Panc1 (cell line): ENCODE measurements around the gene TMC3. TPM values are rescaled to one million over a fixed set of nuclear protein-coding genes. Genes with fewer than 3 reads are reported as not detected.
"Not testable (repeated sequence)": the region's sequence is repeated elsewhere in the genome, so short reads cannot be mapped to it uniquely, and the experiment has no call there.

Experiments used
- ATAC-seq: fragments of 200-7000 bp; cut with Tn5 transposase; 2 replicates; pipeline ENCODE4 v1.9.1; 2020; ENCODE audit warnings: mild to moderate bottlenecking, moderate library complexity
- BruUV-seq: library from RNA; stranded (reverse); fragments of 400-500 nt; replicated peaks from 2 replicates; lab custom pipeline; 2021; lab: Mats Ljungman, UMichigan
- CTCF ChIA-PET: fragments of 300-600 bp; sonication (Branson Sonifier 250); formaldehyde crosslinking; loops from one replicate; lab custom pipeline; 2022; ENCODE audit warnings: antibody characterized with exemption; lab: Charles Lee
- POLR2A ChIA-PET: fragments of 300-600 bp; sonication (Branson Sonifier 250); formaldehyde crosslinking; loops from one replicate; lab custom pipeline; 2022; ENCODE audit warnings: antibody characterized with exemption; lab: Charles Lee
- DNase-seq: peaks from one replicate; pipeline ENCODE4 v3.0.0-alpha.2; 2010; ENCODE audit warnings: low read depth, low spot score
- H3K27ac ChIP-seq: 2 replicates; pipeline ENCODE4 v1.5.1; 2011; ENCODE audit warnings: mild to moderate bottlenecking, low read length, inconsistent platforms
- H3K27me3 ChIP-seq: fragments of 200-500 bp; sonication (Bioruptor generic); 2 replicates; pipeline ENCODE4 v1.6.0; 2014; ENCODE audit warnings: low read length, inconsistent platforms; ENCODE audit not compliant: control insufficient read depth, insufficient read depth
- H3K36me3 ChIP-seq: fragments of 200-500 bp; sonication (Bioruptor generic); 2 replicates; pipeline ENCODE4 v1.5.1; 2014; ENCODE audit warnings: inconsistent platforms, mild to moderate bottlenecking, low read length, moderate library complexity; ENCODE audit not compliant: control insufficient read depth, insufficient read depth
- H3K4me1 ChIP-seq: 2 replicates; pipeline ENCODE4 v1.5.1; 2011; ENCODE audit warnings: inconsistent platforms, mild to moderate bottlenecking, low read length, moderate library complexity; ENCODE audit not compliant: control insufficient read depth, insufficient read depth
- H3K4me3 ChIP-seq, 2 experiments: 2 replicates each; pipeline ENCODE4 v1.5.1; 2011 to 2012; ENCODE audit warnings: low read depth in 2 of 2, low read length in 2 of 2, mild to moderate bottlenecking in 2 of 2, inconsistent platforms in 1 of 2, moderate library complexity in 1 of 2
- H3K9me3 ChIP-seq: fragments of 200-500 bp; sonication (Bioruptor generic); 2 replicates; pipeline ENCODE4 v1.5.1; 2014; ENCODE audit warnings: low read depth, mild to moderate bottlenecking, inconsistent platforms, low read length, moderate library complexity; ENCODE audit not compliant: control insufficient read depth, insufficient read depth
- CTCF ChIP-seq: fragments of 450-650 bp; IDR thresholded peaks from 2 replicates; pipeline ENCODE4 v1.5.1; 2017; ENCODE audit warnings: mild to moderate bottlenecking
- POLR2AphosphoS5 ChIP-seq: IDR thresholded peaks from 2 replicates; pipeline ENCODE4 v1.6.1; 2012; ENCODE audit warnings: mild to moderate bottlenecking, low read depth, low read length, moderate library complexity
- REST ChIP-seq, 2 experiments: IDR thresholded peaks; 2 replicates each; pipeline ENCODE4 v1.6.1; 2011 to 2012; ENCODE audit warnings: low read depth in 2 of 2, control low read depth in 1 of 2, low read length in 1 of 2, mild to moderate bottlenecking in 1 of 2, moderate library complexity in 1 of 2; ENCODE audit not compliant: insufficient read depth in 1 of 2
- SIN3A ChIP-seq: IDR thresholded peaks from 2 replicates; pipeline ENCODE4 v1.6.1; 2012; ENCODE audit warnings: low read depth, mild to moderate bottlenecking, low read length, moderate library complexity, borderline replicate concordance; ENCODE audit not compliant: insufficient read depth
- TCF7L2 ChIP-seq: IDR thresholded peaks from 2 replicates; pipeline ENCODE4 v1.6.1; 2011; ENCODE audit warnings: mild to moderate bottlenecking, low read depth, low read length, inconsistent platforms
- in situ Hi-C: cut with HindIII; loops from 2 replicates; pipeline ENCODE4 v1.10.0; 2016; ENCODE audit warnings: low sequenced_read_pairs, low pct_unique_long_range_greater_than_20kb
- intact Hi-C: fragments of 100-400 bp; cut with micrococcal nuclease; formaldehyde crosslinking; loops from one replicate; pipeline ENCODE4 v1.10.0; 2022; ENCODE audit not compliant: unreplicated experiment
- total RNA-seq: library from RNA; stranded (reverse); gene quantifications from one replicate; pipeline ENCODE4 v1.2.1, GENCODE V29; 2021; ENCODE audit not compliant: unreplicated experiment

Gene TMC3
- total RNA-seq, 1 experiment from 2014 or later: not detected

- Histone ChIP-seq H3K27ac (no peak overlapping the region), H3K9me3 (no peaks in the 10 kb centered on the region), H3K27me3 (no peaks in the 10 kb centered on the region), H3K4me3 (no peak overlapping the region), H3K36me3 (no peaks in the 10 kb centered on the region), H3K4me1 (no peaks in the 10 kb centered on the region)
- ATAC-seq (no peak), DNase-seq (no peak)
- POLR2A ChIA-PET: no interaction called here
- BruUV-seq: no TSS peak
- CTCF ChIA-PET: no interaction called here
- intact Hi-C loops: no loop called here
- TF ChIP-seq SIN3A (no peak), CTCF (no peak), POLR2AphosphoS5 (no peak), REST (IDR thresholded peaks at IDR 0.05; ENCODE audit: insufficient read depth in 1 of 2, low read depth in 2 of 2, low read length in 1 of 2) (no peak), TCF7L2 (no peak)
- in situ Hi-C loops: no loop called here
These were observed 42.4 kb downstream of the TMC3 start for GRCh38 chr15:81331600-81331999.

- ATAC-seq, in situ Hi-C loops, BruUV-seq, H3K36me3 ChIP-seq, H3K27ac ChIP-seq, H3K9me3 ChIP-seq, POLR2A ChIA-PET, DNase-seq, H3K4me1 ChIP-seq, H3K4me3 ChIP-seq, intact Hi-C loops, H3K27me3 ChIP-seq, CTCF ChIA-PET: not testable (repeated sequence)
These were observed 42.9 kb downstream of the TMC3 start for GRCh38 chr15:81331141-81331540.

- H3K4me3 ChIP-seq: no peak overlapping the region
- BruUV-seq: no TSS peak
- no peaks in the 10 kb centered on the region for H3K36me3 ChIP-seq
- H3K9me3 ChIP-seq: no peaks in the 10 kb centered on the region
- ATAC-seq: no peak
- ChIA-PET CTCF (no interaction called here), POLR2A (no interaction called here)
- in situ Hi-C loops: no loop called here
- no peak for DNase-seq
- TF ChIP-seq REST (IDR thresholded peaks at IDR 0.05; ENCODE audit: insufficient read depth in 1 of 2, low read depth in 2 of 2, low read length in 1 of 2): no peak
- TF ChIP-seq POLR2AphosphoS5: no peak
- TF ChIP-seq CTCF: no peak
- TF ChIP-seq TCF7L2: no peak
- TF ChIP-seq SIN3A: no peak
- H3K27me3 ChIP-seq: no peaks in the 10 kb centered on the region
- H3K27ac ChIP-seq: no peak overlapping the region
- intact Hi-C loops: no loop called here
- no peaks in the 10 kb centered on the region for H3K4me1 ChIP-seq
These were observed 43.5 kb downstream of the TMC3 start for GRCh38 chr15:81330366-81331090.
